Measurements from ENCODE around the gene POU2F1.

DNA sequence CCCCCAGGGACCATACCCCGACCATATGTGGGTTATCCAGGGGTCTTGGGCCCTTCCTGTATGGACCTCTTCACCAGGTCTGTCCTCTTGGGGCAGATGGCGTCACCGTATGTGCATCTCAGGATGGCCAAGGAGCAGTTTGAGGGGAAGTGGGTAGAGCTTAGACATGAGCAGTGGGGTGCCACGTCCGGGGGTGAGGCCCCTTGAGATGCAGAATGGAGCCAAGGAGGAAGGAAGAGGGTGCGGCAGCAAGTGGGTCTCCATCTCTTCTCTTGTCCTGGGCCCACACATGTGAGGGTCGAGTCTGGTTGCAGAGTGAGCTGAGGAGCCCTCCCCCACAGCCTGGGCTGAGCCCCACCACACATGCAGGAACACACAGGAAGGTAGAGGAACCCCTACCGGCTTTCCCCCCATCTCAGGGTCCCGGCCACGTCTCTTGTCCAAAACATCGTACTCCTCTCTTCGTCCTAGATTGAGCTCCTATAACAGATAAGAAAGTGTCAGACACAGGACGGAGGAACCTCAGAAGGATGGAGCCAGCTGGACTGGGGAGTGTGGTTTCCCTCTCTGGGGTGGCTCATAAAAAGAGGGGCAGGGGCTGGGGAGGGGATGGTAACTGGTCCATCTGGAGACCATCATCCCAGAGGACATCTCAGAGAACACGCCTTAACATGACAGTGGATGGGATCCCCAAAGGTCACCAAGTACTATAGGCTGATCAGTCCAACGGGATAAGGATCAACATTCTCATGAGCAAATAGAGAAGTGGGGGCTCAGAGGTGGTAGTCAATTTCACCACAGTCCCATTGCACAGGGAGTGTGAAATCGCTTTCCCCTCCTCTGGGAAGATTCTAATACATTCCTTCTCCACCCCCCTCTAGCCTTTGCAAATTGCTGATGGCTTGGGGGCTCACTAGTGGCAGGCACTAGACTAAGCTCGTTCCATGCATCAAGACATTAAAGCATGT is 217.8 kb downstream of the POU2F1 start:
- TF ChIP-seq, protein P1, sequence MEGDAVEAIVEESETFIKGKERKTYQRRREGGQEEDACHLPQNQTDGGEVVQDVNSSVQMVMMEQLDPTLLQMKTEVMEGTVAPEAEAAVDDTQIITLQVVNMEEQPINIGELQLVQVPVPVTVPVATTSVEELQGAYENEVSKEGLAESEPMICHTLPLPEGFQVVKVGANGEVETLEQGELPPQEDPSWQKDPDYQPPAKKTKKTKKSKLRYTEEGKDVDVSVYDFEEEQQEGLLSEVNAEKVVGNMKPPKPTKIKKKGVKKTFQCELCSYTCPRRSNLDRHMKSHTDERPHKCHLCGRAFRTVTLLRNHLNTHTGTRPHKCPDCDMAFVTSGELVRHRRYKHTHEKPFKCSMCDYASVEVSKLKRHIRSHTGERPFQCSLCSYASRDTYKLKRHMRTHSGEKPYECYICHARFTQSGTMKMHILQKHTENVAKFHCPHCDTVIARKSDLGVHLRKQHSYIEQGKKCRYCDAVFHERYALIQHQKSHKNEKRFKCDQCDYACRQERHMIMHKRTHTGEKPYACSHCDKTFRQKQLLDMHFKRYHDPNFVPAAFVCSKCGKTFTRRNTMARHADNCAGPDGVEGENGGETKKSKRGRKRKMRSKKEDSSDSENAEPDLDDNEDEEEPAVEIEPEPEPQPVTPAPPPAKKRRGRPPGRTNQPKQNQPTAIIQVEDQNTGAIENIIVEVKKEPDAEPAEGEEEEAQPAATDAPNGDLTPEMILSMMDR (IDR thresholded peaks at IDR 0.05): no peak
- TF ChIP-seq POLR2A (IDR thresholded peaks at IDR 0.05): no peak

All from tibial nerve (tissue), 3 donors.